ENCODE results near the gene MAFG. TPM values are rescaled to one million over a fixed set of nuclear protein-coding genes. Genes with fewer than 3 reads are reported as not detected.

Gene MAFG
- total RNA-seq, 2 donors from 2014 or later: 16.0 to 20.4 TPM

GRCh38 chr17:81916234-81917001 lies 11.1 kb downstream of the MAFG start:
- Histone ChIP-seq H3K27me3 (no peaks in the 10 kb centered on the region), H3K4me1 (peaks cover 20% of the 10 kb centered on the region), H3K9ac (ENCODE audit: low read depth in 2 of 2, low read length in 2 of 2) (peak overlapping the region; percentile 79 to 90), H3K9me3 (no peaks in the 10 kb centered on the region), H3K36me3 (peaks cover 13% of the 10 kb centered on the region), H3K4me3 (peak overlapping the region; percentile 86), H3K27ac (peak overlapping the region; percentile 57)
- intact Hi-C loops (cut with DNase I): no loop called here
- no peak for TF ChIP-seq CTCF (IDR thresholded peaks at IDR 0.05)
- DNase-seq: peak; percentile 75

GRCh38 chr17:81915331-81915730 lies 12.2 kb downstream of the MAFG start:
- Histone ChIP-seq H3K36me3 (peaks cover 13% of the 10 kb centered on the region), H3K9me3 (no peaks in the 10 kb centered on the region), H3K27ac (no peak overlapping the region), H3K4me3 (no peak overlapping the region), H3K4me1 (peaks cover 20% of the 10 kb centered on the region), H3K27me3 (no peaks in the 10 kb centered on the region), H3K9ac (ENCODE audit: low read depth in 2 of 2, low read length in 2 of 2) (no peak overlapping the region)
- intact Hi-C loops (cut with DNase I): no loop called here
- no peak for DNase-seq
- no peak for TF ChIP-seq CTCF (IDR thresholded peaks at IDR 0.05)

GRCh38 chr17:81914103-81914850 lies 13.3 kb downstream of the MAFG start:
- intact Hi-C loops (cut with DNase I): no loop called here
- Histone ChIP-seq H3K27me3 (no peaks in the 10 kb centered on the region), H3K36me3 (peaks cover 13% of the 10 kb centered on the region), H3K4me3 (no peak overlapping the region), H3K9ac (ENCODE audit: low read depth in 2 of 2, low read length in 2 of 2) (no peak overlapping the region), H3K27ac (no peak overlapping the region), H3K4me1 (peaks cover 13% of the 10 kb centered on the region), H3K9me3 (no peaks in the 10 kb centered on the region)
- no peak for DNase-seq
- no peak for TF ChIP-seq CTCF (IDR thresholded peaks at IDR 0.05)

GRCh38 chr17:81913394-81914102 lies 14.0 kb downstream of the MAFG start:
- no peak for TF ChIP-seq CTCF (IDR thresholded peaks at IDR 0.05)
- intact Hi-C loops (cut with DNase I): no loop called here
- H3K36me3 ChIP-seq: peaks cover 13% of the 10 kb centered on the region
- no peaks in the 10 kb centered on the region for H3K27me3 ChIP-seq
- H3K27ac ChIP-seq: no peak overlapping the region
- no peak for DNase-seq
- H3K9me3 ChIP-seq: no peaks in the 10 kb centered on the region
- H3K9ac ChIP-seq (ENCODE audit: low read depth in 2 of 2, low read length in 2 of 2): no peak overlapping the region
- H3K4me3 ChIP-seq: no peak overlapping the region
- peaks cover 9% of the 10 kb centered on the region for H3K4me1 ChIP-seq

GRCh38 chr17:81912441-81913309 lies 14.9 kb downstream of the MAFG start:
- intact Hi-C loops (cut with DNase I): no loop called here
- no peak overlapping the region for H3K4me3 ChIP-seq
- no peak for TF ChIP-seq CTCF (IDR thresholded peaks at IDR 0.05)
- H3K27me3 ChIP-seq: no peaks in the 10 kb centered on the region
- H3K9me3 ChIP-seq: no peaks in the 10 kb centered on the region
- H3K9ac ChIP-seq (ENCODE audit: low read depth in 2 of 2, low read length in 2 of 2): no peak overlapping the region
- H3K27ac ChIP-seq: no peak overlapping the region
- peaks cover 13% of the 10 kb centered on the region for H3K36me3 ChIP-seq
- peaks cover 5% of the 10 kb centered on the region for H3K4me1 ChIP-seq
- no peak for DNase-seq
